GM19452 (cell line): ENCODE measurements around the gene CDC6.

Experiments
- ATAC-seq: cut with Tn5 transposase; IDR thresholded peaks from one replicate; pipeline ENCODE4 v1.9.1; 2021; ENCODE audit not compliant: unreplicated experiment

The CDC6 gene, protein sequence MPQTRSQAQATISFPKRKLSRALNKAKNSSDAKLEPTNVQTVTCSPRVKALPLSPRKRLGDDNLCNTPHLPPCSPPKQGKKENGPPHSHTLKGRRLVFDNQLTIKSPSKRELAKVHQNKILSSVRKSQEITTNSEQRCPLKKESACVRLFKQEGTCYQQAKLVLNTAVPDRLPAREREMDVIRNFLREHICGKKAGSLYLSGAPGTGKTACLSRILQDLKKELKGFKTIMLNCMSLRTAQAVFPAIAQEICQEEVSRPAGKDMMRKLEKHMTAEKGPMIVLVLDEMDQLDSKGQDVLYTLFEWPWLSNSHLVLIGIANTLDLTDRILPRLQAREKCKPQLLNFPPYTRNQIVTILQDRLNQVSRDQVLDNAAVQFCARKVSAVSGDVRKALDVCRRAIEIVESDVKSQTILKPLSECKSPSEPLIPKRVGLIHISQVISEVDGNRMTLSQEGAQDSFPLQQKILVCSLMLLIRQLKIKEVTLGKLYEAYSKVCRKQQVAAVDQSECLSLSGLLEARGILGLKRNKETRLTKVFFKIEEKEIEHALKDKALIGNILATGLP

DNA sequence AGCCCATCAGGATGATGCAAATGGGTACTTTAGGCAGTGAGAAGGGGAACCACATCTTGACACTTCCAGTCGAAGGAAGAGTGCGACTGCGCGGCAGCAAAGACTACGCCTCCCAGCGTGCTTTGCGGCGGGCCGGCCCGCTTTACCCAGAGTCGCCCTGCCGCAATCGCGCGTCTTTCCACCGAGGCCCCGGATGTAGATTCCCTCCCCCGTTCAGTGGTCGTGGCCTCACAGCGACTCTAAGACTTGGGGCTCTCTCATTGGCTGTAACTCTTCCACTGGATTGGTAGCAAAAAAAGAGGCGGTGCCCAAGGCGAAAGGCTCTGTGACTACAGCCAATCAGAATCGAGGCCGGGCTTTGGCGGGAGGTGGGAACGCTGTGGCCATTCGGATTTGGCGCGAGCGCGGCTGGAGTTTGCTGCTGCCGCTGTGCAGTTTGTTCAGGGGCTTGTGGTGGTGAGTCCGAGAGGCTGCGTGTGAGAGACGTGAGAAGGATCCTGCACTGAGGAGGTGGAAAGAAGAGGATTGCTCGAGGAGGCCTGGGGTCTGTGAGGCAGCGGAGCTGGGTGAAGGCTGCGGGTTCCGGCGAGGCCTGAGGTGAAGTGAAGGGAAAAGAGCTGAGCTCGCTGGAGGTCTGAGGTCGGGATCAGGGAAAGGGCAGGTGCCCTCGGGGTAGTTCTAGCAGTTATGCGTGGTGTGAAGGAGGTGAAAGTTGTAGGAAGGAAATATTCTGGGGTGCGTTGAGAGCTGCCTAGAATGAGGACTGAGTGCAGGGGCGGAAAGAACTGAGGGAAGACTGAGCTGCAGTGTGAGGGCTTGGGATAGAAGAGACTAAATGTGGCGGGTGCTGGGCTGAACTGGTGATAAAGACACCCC lies at the start of gene CDC6:
CDC6 (plus strand) TSS at position 386 of the 876 bp plus-strand sequence. CDS start 1,542 bp downstream, outside the sequence.
- ATAC-seq: peak; percentile 94

DNA sequence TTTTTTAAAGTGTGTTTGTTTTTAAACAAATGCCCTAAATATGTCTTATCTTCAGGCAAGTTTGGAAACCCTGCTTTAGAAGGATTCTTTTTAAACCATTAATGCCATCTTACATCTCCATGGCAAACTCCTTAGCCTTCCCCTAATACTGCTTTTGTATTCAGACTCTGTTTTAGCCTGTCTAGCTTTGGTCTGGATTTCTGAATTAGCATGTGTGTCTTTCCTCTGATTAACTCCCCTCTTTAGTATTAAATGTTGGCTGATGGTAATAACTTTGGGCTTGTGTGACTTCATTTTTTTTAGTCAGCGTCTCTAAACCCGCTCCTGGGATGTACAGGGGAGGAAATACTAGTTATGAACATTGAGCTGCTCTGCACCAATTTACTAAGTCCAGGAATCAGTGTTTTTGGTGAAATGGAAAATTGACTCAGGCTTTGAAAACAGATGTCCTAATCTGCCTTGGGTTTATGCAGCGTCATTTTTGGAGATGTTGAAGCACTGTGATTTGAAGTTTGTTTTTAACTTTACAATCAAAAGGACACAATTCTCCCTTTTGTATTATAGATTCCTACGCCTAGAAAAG lies 46.3 kb upstream of the CDC6 start:
- no peak for ATAC-seq

DNA sequence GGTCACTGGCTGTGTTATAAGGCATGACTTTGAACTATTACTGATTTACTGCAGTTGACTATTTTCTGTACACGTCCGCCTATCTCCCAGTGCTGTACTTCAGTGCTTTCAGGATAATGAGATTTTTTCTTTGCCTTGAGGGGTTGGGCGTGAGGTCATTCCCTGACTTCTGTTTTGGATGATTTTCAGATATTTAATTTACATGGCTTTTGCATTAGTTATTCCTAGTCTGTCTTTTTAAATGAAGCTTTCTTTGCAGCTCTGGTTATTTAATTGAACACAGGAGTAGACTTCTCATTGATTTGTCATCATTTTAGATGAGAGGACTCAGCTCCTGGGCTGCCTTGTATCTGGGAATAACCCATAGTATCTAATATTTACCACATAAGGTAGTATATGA lies 44.9 kb upstream of the CDC6 start:
- ATAC-seq: no peak

DNA sequence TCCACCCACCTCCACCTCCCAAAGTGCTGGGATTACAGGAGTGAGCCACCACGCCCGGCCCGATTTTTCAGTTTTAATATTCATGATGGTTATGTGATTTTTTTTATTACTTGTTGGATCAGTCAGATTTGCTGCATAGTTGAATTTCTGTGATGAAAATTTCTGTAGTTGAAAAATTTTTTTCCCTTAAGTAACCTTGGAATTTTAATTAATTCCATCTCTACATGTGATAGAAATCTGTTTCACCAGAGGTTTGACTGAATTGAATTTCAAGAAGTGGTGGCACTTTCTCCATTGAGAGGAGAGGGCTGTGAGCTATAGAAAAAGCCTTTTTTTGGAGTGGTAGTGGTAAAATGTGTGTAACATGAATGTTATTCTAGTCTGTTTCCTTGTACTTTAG lies 43.9 kb upstream of the CDC6 start:
- ATAC-seq: no peak

DNA sequence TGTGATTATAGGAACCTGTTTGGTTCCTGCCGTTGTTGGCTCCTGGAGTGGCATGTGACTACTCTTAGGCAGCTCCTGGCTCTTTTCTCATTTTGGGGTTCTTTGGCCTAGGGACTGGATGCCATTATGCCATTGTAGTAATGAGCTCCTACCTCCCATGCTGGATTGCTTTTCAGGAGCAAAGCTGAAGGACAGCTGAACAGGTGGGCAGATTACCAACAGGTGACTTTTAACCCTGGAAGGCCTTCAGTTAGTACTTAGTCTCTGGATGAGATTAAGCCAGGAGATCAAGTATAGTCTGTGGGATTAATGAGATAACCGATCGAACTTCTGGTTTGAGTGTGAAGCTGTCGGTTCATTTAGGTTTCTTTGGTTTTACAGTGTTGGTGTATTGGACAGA lies 43.4 kb upstream of the CDC6 start:
- ATAC-seq: no peak

DNA sequence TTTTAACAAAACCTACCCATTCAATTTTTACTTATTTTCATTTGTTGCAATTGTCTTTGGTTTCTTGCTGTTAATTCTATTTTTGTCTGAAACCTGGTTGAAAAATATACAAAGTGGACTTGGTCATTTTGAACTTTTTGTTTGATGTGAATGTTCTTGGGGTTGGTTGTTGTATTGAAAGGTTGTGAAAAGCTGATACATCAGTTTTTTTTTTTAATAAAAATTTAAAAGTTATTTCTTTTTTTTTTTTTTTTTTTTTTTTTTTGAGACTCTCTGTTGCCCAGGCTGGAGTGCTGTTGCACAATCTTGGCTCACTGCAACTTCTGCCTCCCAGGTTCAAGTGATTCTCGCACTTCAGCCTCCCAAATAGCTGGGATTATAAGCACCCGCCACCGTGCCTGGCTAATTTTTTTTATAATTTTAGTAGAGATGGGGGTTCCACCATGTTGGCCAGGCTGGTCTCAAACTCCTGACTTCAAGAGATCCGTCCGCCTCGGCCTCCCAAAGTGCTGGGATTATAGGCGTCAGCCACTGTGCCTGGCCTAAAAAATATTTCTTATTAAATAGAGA lies 39.7 kb upstream of the CDC6 start:
- no peak for ATAC-seq

DNA sequence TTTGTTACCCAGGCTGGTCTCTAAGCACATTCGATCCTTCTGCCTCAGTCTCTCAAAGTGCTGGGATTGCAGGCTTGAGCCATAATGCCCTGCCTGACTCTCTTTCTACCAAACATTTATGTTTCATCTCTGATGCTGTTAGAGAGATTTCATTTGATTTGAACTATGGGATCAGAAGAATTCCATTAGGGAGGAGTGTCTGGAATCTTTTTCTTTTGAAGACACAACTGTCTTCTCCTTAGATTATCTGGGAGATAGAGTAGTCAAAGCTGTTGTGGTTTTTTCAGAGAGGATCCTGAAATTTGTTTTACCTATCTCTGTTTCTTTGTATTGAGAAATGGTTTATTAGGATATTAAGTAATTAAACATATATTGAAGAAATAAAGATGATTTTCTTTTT lies 39.2 kb upstream of the CDC6 start:
- ATAC-seq: no peak

DNA sequence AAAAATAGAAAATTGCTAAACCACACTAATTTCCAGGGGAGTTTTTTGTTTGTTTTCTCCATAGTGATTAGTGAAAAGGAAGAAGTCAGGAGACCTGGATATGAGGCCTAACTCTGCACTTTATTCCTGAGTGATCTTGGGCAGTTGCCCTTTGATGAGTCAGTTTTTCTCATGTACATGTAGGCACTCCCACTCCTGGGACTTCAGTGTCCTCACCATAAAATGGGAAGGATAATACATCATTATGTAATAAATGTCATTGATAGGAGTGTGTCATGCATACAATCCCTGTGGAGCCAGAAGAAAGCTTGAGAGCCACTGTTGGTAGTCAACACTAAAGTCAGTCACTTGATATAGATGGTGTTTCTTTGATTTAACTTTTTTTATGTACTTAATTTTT lies 36.1 kb upstream of the CDC6 start:
- ATAC-seq: no peak

DNA sequence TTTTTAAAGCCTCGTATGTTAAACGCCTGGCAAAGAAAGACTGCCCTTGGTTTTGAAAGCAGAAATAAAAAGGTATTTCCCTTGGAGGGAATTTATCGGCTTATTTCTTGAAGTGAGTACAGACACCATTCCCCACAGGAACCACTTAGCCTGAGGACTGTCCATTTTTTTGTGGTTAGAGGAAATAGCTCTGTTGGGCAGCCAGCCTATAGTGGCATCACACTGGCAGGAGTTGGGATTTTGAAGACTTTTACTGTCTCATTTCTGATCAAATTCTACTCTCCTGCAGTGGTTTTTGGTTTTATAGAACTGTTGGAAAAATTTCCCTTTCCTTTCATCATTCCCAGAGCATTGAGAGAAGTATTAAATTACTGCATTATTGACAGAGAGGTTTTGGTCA lies 34.1 kb upstream of the CDC6 start:
- no peak for ATAC-seq

DNA sequence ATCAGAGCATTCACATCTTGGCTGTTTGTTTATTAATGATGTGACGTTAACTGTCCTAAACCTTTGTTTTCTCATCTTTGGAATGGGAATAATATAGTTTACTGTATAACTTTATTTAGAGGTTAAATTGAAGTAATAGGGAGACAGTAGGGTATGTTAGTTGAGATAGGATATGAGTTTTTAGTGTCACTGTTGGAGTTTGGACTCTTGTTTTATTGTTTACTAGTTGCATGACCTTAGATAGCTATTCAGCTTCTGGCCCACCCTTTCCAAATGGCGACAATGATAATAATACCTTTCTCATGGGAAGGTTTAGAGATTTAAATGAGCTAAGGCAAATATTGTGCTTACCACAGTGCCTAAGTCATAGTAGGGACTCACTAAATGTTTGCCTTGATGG lies 28.2 kb upstream of the CDC6 start:
- no peak for ATAC-seq

DNA sequence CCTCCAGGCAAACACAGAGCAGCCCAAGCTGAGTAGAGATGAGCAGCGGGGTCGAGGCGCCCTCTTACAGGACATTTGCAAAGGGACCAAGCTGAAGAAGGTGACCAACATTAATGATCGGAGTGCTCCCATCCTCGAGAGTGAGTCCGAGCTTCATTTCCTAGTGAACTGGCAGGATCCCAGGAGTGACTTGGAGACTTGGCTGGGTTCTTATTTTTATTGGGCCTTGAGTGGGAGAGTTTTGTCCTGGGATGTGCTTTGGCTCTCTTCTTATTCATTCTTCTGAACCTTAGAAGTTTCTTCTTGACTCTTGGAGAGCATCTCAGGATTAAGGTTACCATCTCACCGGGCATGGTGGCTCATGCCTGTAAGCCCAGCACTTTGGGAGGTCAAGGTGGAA lies 27.2 kb upstream of the CDC6 start:
- no peak for ATAC-seq

DNA sequence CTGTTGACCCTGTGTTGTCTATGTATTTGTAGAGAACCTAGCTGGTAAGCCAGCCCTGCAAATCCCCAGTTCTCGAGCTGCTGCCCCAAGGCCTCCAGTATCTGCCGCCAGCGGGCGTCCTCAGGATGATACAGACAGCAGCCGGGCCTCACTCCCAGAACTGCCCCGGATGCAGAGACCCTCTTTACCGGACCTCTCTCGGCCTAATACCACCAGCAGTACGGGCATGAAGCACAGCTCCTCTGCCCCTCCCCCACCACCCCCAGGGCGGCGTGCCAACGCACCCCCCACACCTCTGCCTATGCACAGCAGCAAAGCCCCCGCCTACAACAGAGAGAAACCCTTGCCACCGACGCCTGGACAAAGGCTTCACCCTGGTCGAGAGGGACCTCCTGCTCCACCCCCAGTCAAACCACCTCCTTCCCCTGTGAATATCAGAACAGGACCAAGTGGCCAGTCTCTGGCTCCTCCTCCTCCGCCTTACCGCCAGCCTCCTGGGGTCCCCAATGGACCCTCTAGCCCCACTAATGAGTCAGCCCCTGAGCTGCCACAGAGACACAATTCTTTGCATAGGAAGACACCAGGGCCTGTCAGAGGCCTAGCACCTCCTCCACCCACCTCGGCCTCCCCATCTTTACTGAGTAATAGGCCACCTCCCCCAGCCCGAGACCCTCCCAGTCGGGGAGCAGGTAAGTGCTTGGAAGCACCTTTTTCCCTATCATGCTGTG lies 23.1 kb upstream of the CDC6 start:
- ATAC-seq: no peak

DNA sequence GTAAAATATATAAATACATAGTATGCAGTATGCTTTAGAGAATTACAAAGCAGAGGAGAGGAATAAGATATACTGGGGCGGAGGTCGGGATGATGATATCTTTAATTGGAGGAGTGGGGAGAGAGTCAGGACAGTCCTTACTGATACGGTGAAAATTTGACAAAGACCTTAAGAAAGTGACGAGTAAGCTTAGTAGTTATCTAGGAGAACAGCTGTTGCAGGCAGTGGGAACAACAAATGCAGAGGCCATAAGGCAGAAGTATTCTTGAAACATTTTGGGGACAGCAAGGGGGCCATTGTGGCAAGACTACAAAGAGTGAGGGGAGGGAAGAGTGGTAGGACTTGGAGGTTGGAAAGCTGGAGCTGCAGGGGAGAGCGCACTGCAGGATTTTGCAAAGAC lies 22.3 kb upstream of the CDC6 start:
- ATAC-seq: no peak

DNA sequence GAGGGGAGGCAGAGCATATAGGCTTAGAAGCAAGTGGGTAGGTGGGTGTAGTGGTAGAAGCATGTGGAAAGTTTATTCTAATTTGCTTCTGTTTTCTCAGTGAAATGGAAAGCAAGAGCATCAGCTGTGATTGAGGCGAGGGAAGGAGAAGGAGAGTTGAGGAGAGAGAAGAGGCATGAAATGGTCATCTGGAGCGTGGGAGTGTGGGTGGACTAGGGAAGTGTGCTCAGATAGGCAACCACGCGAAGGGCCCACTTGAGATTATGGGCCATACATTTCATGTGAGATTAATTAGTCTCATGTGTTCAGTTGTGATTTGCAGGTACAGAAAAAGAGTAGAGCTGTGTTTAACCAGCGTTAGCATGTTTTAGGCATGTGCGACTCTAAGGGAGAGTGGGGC lies 20.8 kb upstream of the CDC6 start:
- ATAC-seq: no peak

DNA sequence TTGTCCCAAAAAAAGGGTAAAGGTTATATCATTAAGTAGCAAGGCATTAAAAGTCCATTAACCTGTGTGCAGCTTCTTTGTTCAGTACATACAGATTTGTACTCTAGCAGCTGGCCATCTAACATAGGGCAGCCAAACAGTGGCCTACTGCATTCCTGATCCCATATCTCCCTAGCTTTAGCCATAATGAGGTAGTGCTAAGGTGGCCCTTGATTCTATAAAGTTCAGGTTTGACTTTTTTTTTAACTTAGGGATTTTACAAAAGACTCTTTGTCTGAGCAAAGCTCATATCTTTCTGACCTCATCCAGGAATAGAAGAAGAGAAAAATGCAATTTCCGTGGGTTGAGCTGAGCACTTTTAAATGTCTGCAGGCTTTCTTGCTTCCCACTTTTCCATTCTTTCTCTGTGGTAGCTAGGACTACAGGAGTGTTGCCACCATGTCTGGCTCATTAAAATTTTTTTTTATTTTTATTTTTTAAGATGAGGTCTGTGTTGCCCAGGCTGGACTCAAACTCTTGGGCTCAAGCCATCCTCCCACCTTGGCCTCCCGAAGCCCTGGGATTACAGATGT lies 19.5 kb upstream of the CDC6 start:
- ATAC-seq: no peak

DNA sequence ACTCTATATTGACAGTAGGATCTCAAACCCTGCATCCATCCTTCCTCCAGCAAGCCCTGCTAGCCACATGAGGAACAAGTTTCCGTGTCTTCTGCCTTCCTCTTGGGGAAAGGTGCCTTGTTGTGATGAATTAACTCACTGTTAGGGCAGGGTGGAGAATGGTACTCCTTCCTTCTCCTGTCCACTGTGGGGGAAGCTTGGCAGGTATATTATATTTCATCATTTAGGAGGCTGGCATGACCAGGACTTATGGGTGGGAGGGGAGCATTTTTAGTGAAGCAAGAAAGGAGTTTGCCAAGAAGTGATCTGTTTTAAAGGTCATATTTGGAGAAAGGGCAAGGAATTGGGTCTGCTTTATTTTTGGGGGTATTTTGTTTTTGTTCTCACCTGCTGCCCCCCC lies 9.3 kb upstream of the CDC6 start:
- ATAC-seq: no peak

DNA sequence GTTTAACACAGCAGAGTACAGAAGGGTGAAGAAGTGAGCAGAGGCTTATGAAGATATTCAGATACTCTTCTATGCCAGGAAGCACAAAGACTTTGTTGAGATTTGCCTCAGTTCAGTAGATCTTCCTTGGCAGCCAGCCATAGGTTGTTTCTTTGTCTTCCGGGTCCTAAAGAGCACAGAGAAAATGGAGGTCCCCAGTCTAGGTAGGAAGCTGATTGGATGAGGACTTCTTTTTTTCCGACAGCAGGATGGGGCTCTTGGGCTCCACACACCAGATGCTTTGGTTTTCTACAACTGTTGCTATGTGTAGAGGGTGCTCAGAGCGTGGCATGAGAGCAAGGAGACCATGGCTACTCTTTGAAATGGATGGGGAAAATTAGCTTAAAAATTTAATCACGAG lies 8.3 kb upstream of the CDC6 start:
- ATAC-seq: no peak

DNA sequence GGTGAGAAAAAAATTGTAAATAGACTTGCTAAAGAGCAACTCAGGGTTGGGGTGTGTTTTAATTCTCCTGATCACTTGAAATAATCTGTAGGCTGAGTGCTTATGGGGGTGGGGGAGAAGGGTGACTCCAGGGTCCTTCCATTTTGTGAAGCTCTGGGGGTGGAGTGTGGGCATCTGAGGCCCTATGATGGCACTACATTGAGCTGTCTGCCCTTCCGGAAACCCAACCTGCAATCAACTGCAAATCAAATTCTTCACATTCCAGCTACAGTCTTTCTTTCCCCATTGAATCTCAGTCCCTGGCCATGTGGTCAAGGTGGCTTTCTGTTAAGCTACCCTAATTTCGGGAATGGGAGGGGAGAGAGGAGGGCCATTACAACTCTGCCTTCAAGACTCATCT lies 6.0 kb upstream of the CDC6 start:
- ATAC-seq: no peak

DNA sequence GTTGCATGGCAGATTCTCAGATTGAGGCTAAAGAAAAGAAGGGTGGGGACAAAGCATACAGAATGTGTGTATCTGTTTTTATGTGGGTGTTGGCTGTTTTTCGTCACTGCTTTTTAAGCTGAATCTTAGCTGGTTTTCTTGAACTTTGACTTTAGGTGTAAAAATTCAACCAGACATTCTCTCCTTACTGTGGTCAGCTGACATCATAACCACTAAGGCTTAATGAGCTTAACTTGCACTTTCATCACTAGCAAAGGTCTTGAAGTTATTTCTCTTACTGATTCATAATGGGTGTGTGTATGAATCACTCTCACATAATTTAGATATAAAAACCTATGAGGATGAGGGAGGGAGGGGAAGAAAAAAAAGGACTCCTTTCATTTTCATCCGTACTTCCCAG lies 4.0 kb upstream of the CDC6 start:
- ATAC-seq: no peak

DNA sequence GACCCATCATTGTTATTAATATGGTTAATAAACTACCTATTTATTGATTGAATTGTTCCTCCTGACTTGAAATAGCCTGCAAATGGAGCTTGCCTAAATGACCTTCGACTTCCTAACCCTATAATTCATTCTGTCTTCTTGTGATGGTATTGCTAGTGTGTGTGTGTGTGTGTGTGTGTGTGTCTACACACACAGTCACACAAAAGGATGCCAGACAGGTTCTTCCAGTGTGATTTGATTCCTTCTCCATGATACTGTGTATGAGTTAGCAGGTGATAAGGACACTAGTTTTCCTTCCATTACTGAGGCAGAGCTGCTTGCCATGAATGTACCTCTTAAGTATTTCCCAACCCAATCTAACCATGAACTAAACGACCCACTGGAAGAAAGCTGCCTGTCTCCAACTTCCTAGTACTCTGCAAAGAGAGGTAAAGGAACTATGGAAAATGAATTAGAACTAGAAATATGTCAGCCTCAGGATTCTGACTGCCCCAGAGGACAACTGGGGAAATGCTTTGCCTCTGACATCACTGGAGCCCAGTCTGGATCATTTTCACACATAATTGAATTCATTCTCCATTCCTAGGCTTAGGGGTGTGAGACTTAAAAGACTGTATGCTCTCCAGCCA lies 3.5 kb upstream of the CDC6 start:
- ATAC-seq: no peak
